ENCODE data around the gene HERC4.

The HERC4 gene

GRCh38 chr10:68111584-68111983 is 36.5 kb upstream of the HERC4 start:
- CTCF ChIA-PET = no interaction called here
- no peak for TF ChIP-seq FOXK2 (IDR thresholded peaks at IDR 0.05)
- no peak for TF ChIP-seq L3MBTL2 (conservative IDR thresholded peaks at IDR 0.05)
- TF ChIP-seq BHLHE40 (IDR thresholded peaks at IDR 0.05; ENCODE audit: borderline replicate concordance) = no peak
- no peak for TF ChIP-seq ARNT (IDR thresholded peaks at IDR 0.05)
- no peak for TF ChIP-seq ELF4 (IDR thresholded peaks at IDR 0.05)
- TF ChIP-seq SUZ12 (IDR thresholded peaks at IDR 0.05) = no peak
- TF ChIP-seq ZNF384 (IDR thresholded peaks at IDR 0.05) = no peak
- no peak for DNase-seq (ENCODE audit: extremely low spot score)
- POLR2A ChIA-PET = no interaction called here

- ChIA-PET CTCF (no interaction called here), POLR2A (no interaction called here)
- DNase-seq (ENCODE audit: extremely low spot score) = no peak
- TF ChIP-seq LEF1 (IDR thresholded peaks at IDR 0.05; ENCODE audit: borderline replicate concordance) (no peak), BHLHE40 (IDR thresholded peaks at IDR 0.05; ENCODE audit: borderline replicate concordance) (no peak), ELF4 (IDR thresholded peaks at IDR 0.05) (no peak), FOXA1 (IDR thresholded peaks at IDR 0.05) (no peak), L3MBTL2 (conservative IDR thresholded peaks at IDR 0.05) (no peak), CTBP1 (IDR thresholded peaks at IDR 0.05; ENCODE audit: borderline replicate concordance) (no peak), NFRKB (IDR thresholded peaks at IDR 0.05) (no peak), HDGF (IDR thresholded peaks at IDR 0.05; ENCODE audit: borderline replicate concordance) (no peak), SUZ12 (IDR thresholded peaks at IDR 0.05) (no peak), PKNOX1 (IDR thresholded peaks at IDR 0.05) (no peak), FOXM1 (IDR thresholded peaks at IDR 0.05; ENCODE audit: borderline replicate concordance) (no peak), ARNT (IDR thresholded peaks at IDR 0.05) (no peak), FOXK2 (IDR thresholded peaks at IDR 0.05) (no peak), TARDBP (IDR thresholded peaks at IDR 0.05) (no peak), ZNF384 (IDR thresholded peaks at IDR 0.05) (no peak), SP1 (IDR thresholded peaks at IDR 0.05) (no peak)
These were observed 34.9 kb upstream of the HERC4 start for GRCh38 chr10:68110027-68110426.

DNA sequence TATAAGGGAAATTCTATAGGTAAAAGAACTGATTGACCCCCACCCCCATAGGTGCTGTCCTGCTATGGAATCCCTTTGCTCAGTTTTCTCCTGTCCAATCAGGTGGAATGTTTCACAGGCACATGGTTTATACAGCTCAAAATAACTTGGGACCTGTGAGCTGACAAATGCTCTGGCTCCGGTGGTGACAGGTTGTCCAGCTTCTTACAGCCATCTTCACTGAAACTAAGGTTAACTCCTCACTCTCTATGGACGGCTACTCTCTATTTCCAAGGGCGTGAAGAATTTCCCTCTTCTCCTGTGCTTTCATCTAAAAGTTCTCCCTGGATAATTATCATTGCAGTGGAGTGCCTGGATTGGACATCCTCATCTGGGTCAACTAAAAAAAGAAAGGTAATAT is 34.2 kb upstream of the HERC4 start, which contains the start of gene MYPN:
Gene MYPN (plus strand): TSS at position 158 of the 400 bp plus-strand sequence. CDS start 11,951 bp downstream, outside the sequence.
- TF ChIP-seq ELF4 (IDR thresholded peaks at IDR 0.05) (no peak), TARDBP (IDR thresholded peaks at IDR 0.05) (no peak), CTBP1 (IDR thresholded peaks at IDR 0.05; ENCODE audit: borderline replicate concordance) (no peak), HDGF (IDR thresholded peaks at IDR 0.05; ENCODE audit: borderline replicate concordance) (no peak), ZNF384 (IDR thresholded peaks at IDR 0.05) (no peak), NFRKB (IDR thresholded peaks at IDR 0.05) (no peak), FOXM1 (IDR thresholded peaks at IDR 0.05; ENCODE audit: borderline replicate concordance) (no peak), L3MBTL2 (conservative IDR thresholded peaks at IDR 0.05) (no peak), LEF1 (IDR thresholded peaks at IDR 0.05; ENCODE audit: borderline replicate concordance) (no peak), ARNT (IDR thresholded peaks at IDR 0.05) (no peak), BHLHE40 (IDR thresholded peaks at IDR 0.05; ENCODE audit: borderline replicate concordance) (no peak), FOXA1 (IDR thresholded peaks at IDR 0.05) (no peak), SP1 (IDR thresholded peaks at IDR 0.05) (no peak), FOXK2 (IDR thresholded peaks at IDR 0.05) (no peak), PKNOX1 (IDR thresholded peaks at IDR 0.05) (no peak)
- DNase-seq (ENCODE audit: extremely low spot score) = no peak
- CTCF ChIA-PET = interaction anchor here (1.2 kb wide), 1 partner anchor 219 kb away, joined by 3 read pairs; no protein-coding TSS in a partner anchor
- POLR2A ChIA-PET = no interaction called here

- TF ChIP-seq HDGF (IDR thresholded peaks at IDR 0.05; ENCODE audit: borderline replicate concordance) = no peak
- TF ChIP-seq FOXK2 (IDR thresholded peaks at IDR 0.05) = no peak
- TF ChIP-seq L3MBTL2 (conservative IDR thresholded peaks at IDR 0.05) = no peak
- ChIA-PET POLR2A (no interaction called here), CTCF (interaction anchor here (1.2 kb wide), 1 partner anchor 220 kb away, joined by 3 read pairs; no protein-coding TSS in a partner anchor)
- DNase-seq (ENCODE audit: extremely low spot score) = no peak
These were observed 33.6 kb upstream of the HERC4 start for GRCh38 chr10:68108653-68109052.

- ChIA-PET POLR2A (no interaction called here), CTCF (interaction anchor here (1.2 kb wide), 1 partner anchor 221 kb away, joined by 3 read pairs; no protein-coding TSS in a partner anchor)
- no peak for DNase-seq (ENCODE audit: extremely low spot score)
- TF ChIP-seq ZNF384 (IDR thresholded peaks at IDR 0.05) (no peak), SUZ12 (IDR thresholded peaks at IDR 0.05) (no peak), BHLHE40 (IDR thresholded peaks at IDR 0.05; ENCODE audit: borderline replicate concordance) (no peak)
These were observed 33.0 kb upstream of the HERC4 start for GRCh38 chr10:68108051-68108450.

- DNase-seq (ENCODE audit: extremely low spot score) = no peak
- POLR2A ChIA-PET = no interaction called here
- CTCF ChIA-PET = no interaction called here
- TF ChIP-seq HDGF (IDR thresholded peaks at IDR 0.05; ENCODE audit: borderline replicate concordance) (no peak), FOXA1 (IDR thresholded peaks at IDR 0.05) (no peak), ZNF384 (IDR thresholded peaks at IDR 0.05) (no peak), NFRKB (IDR thresholded peaks at IDR 0.05) (no peak), SP1 (IDR thresholded peaks at IDR 0.05) (no peak), CTBP1 (IDR thresholded peaks at IDR 0.05; ENCODE audit: borderline replicate concordance) (no peak), ELF4 (IDR thresholded peaks at IDR 0.05) (no peak), PKNOX1 (IDR thresholded peaks at IDR 0.05) (no peak), ARNT (IDR thresholded peaks at IDR 0.05) (no peak), LEF1 (IDR thresholded peaks at IDR 0.05; ENCODE audit: borderline replicate concordance) (no peak)
These were observed 32.6 kb upstream of the HERC4 start for GRCh38 chr10:68107651-68108050.

DNA sequence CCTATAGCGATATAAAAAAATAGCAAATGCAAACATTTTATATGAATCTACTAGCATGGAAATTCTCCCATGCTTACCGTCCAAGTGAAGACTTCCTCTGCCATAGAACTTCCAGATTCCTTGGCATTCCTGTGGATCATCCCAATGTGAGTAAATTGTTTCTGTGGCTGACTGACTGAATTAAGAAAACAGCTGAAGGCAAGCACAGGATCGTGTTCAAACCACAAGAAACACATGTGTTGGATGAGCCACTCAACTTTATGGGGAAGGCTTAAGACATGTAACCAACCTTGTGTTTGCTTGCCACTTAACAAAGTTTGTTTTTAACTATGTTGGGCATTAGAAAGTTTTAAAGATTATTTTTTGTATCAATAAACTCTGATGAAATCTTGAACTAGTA is 31.6 kb upstream of the HERC4 start:
- CTCF ChIA-PET = interaction anchor here (0.8 kb wide), 1 partner anchor 12 kb away, joined by 4 read pairs; no protein-coding TSS in a partner anchor
- no peak for DNase-seq (ENCODE audit: extremely low spot score)
- TF ChIP-seq L3MBTL2 (conservative IDR thresholded peaks at IDR 0.05) = no peak; the same call in 1 of the 2 replicates
- TF ChIP-seq ELF4 (IDR thresholded peaks at IDR 0.05) = no peak
- no peak for TF ChIP-seq SP1 (IDR thresholded peaks at IDR 0.05)
- POLR2A ChIA-PET = no interaction called here

Measured in HEK293T (cell line).